ENCODE results near the gene CFAP298. TPM values are rescaled to one million over a fixed set of nuclear protein-coding genes. Genes with fewer than 3 reads are reported as not detected.

CFAP298 gene
- total RNA-seq, 1 experiment from 2014 or later = 28.9 TPM

GRCh38 chr21:32587120-32587519 lies 25.1 kb downstream of the CFAP298 start:
- no peaks in the 10 kb centered on the region for H3K9me3 Mint-ChIP-seq (ENCODE audit: low read depth, unreplicated experiment)
- no TSS peak for BruUV-seq (replicated peaks)
- H3K27ac Mint-ChIP-seq (ENCODE audit: unreplicated experiment) = no peak overlapping the region
- H3K36me3 Mint-ChIP-seq (ENCODE audit: insufficient read depth, unreplicated experiment) = no peaks in the 10 kb centered on the region
- no peaks in the 10 kb centered on the region for H3K4me1 Mint-ChIP-seq (ENCODE audit: low read depth, unreplicated experiment)
- H3K27me3 Mint-ChIP-seq (ENCODE audit: unreplicated experiment) = no peaks in the 10 kb centered on the region
- no peak for DNase-seq
- CTCF ChIA-PET = interaction anchor here (1.1 kb wide), 1 partner anchor 68 kb away, joined by 3 read pairs; no protein-coding TSS in a partner anchor
- intact Hi-C loops (cut with micrococcal nuclease; ENCODE audit: unreplicated experiment) = no loop called here
- no peak for TF ChIP-seq CTCF (IDR thresholded peaks at IDR 0.05; ENCODE audit: unreplicated experiment)
- H3K4me3 Mint-ChIP-seq (ENCODE audit: low read depth, unreplicated experiment) = no peak overlapping the region

GRCh38 chr21:32585970-32586369 lies 26.2 kb downstream of the CFAP298 start:
- DNase-seq = no peak
- Mint-ChIP-seq H3K9me3 (ENCODE audit: low read depth, unreplicated experiment) (no peaks in the 10 kb centered on the region), H3K27me3 (ENCODE audit: unreplicated experiment) (no peaks in the 10 kb centered on the region), H3K4me1 (ENCODE audit: low read depth, unreplicated experiment) (no peaks in the 10 kb centered on the region), H3K27ac (ENCODE audit: unreplicated experiment) (no peak overlapping the region), H3K36me3 (ENCODE audit: insufficient read depth, unreplicated experiment) (no peaks in the 10 kb centered on the region), H3K4me3 (ENCODE audit: low read depth, unreplicated experiment) (no peak overlapping the region)
- no peak for TF ChIP-seq CTCF (IDR thresholded peaks at IDR 0.05; ENCODE audit: unreplicated experiment)
- BruUV-seq (replicated peaks) = no TSS peak
- CTCF ChIA-PET = no interaction called here
- intact Hi-C loops (cut with micrococcal nuclease; ENCODE audit: unreplicated experiment) = no loop called here

- no TSS peak for BruUV-seq (replicated peaks)
- TF ChIP-seq CTCF (IDR thresholded peaks at IDR 0.05; ENCODE audit: unreplicated experiment) = no peak
- no peaks in the 10 kb centered on the region for H3K27me3 Mint-ChIP-seq (ENCODE audit: unreplicated experiment)
- no peak within 1 kb of the TSS for H3K4me3 Mint-ChIP-seq (ENCODE audit: low read depth, unreplicated experiment)
- DNase-seq = no peak
- H3K27ac Mint-ChIP-seq (ENCODE audit: unreplicated experiment) = no peak within 1 kb of the TSS
- no peaks in the 10 kb centered on the region for H3K9me3 Mint-ChIP-seq (ENCODE audit: low read depth, unreplicated experiment)
- CTCF ChIA-PET = no interaction called here
- no peaks in the 10 kb centered on the region for H3K4me1 Mint-ChIP-seq (ENCODE audit: low read depth, unreplicated experiment)
- intact Hi-C loops (cut with micrococcal nuclease; ENCODE audit: unreplicated experiment) = no loop called here
- H3K36me3 Mint-ChIP-seq (ENCODE audit: insufficient read depth, unreplicated experiment) = no peaks in the 10 kb centered on the region
Measured at GRCh38 chr21:32585042-32585710, 27.0 kb downstream of the CFAP298 start, which contains the start of gene TCP10L. TCP10L (minus strand) TSS chr21:32585523; CDS start chr21:32584304, 1,219 bp downstream.

- Mint-ChIP-seq H3K36me3 (ENCODE audit: insufficient read depth, unreplicated experiment) (no peaks in the 10 kb centered on the region), H3K9me3 (ENCODE audit: low read depth, unreplicated experiment) (no peaks in the 10 kb centered on the region), H3K4me3 (ENCODE audit: low read depth, unreplicated experiment) (no peak overlapping the region), H3K27ac (ENCODE audit: unreplicated experiment) (no peak overlapping the region), H3K4me1 (ENCODE audit: low read depth, unreplicated experiment) (no peaks in the 10 kb centered on the region), H3K27me3 (ENCODE audit: unreplicated experiment) (no peaks in the 10 kb centered on the region)
- intact Hi-C loops (cut with micrococcal nuclease; ENCODE audit: unreplicated experiment) = no loop called here
- CTCF ChIA-PET = interaction anchor here (0.6 kb wide), 1 partner anchor 48 kb away, joined by 3 read pairs; no protein-coding TSS in a partner anchor
- TF ChIP-seq CTCF (IDR thresholded peaks at IDR 0.05; ENCODE audit: unreplicated experiment) = no peak
- no peak for DNase-seq
- no TSS peak for BruUV-seq (replicated peaks)
Measured at GRCh38 chr21:32584472-32584871, 27.7 kb downstream of the CFAP298 start.
